Neural crest cell (in vitro differentiated cells): ENCODE measurements around the gene DDX20. TPM values are rescaled to one million over a fixed set of nuclear protein-coding genes. Genes with fewer than 3 reads are reported as not detected.

ENCODE experiments used
- DNase-seq: peaks from one replicate; pipeline ENCODE4 v3.0.0; 2021; ENCODE audit warnings: low read depth, mixed read lengths, low spot score
- H3K27ac Mint-ChIP-seq: one replicate; pipeline ENCODE4 v1.8.0; 2021; ENCODE audit warnings: mild to moderate bottlenecking, mixed read lengths; ENCODE audit not compliant: unreplicated experiment
- H3K27me3 Mint-ChIP-seq: 2 replicates; pipeline ENCODE4 v1.8.0; 2021; ENCODE audit warnings: low read depth, mild to moderate bottlenecking, mixed read lengths
- H3K36me3 Mint-ChIP-seq: 2 replicates; pipeline ENCODE4 v1.8.0; 2021; ENCODE audit warnings: low read depth, mild to moderate bottlenecking, mixed read lengths
- H3K4me1 Mint-ChIP-seq: 2 replicates; pipeline ENCODE4 v1.8.0; 2021; ENCODE audit warnings: mixed read lengths
- H3K4me3 Mint-ChIP-seq: one replicate; pipeline ENCODE4 v1.8.0; 2021; ENCODE audit warnings: mild to moderate bottlenecking, mixed read lengths
- H3K9me3 Mint-ChIP-seq: 2 replicates; pipeline ENCODE4 v1.8.0; 2021; ENCODE audit warnings: mixed read lengths
- total RNA-seq: library from RNA; stranded (reverse); gene quantifications from 2 replicates; pipeline ENCODE4 v1.2.1, GENCODE V29; 2021
- TF ChIP-seq, protein P1 (sequence below): fragments of 200-600 bp; sonication (generic); conservative IDR thresholded peaks from 2 replicates; pipeline ENCODE4 v1.5.0; 2021; ENCODE audit warnings: antibody characterized with exemption, mild to moderate bottlenecking

The DDX20 gene
- total RNA-seq, 1 donor from 2014 or later = 26.7 TPM

DNA sequence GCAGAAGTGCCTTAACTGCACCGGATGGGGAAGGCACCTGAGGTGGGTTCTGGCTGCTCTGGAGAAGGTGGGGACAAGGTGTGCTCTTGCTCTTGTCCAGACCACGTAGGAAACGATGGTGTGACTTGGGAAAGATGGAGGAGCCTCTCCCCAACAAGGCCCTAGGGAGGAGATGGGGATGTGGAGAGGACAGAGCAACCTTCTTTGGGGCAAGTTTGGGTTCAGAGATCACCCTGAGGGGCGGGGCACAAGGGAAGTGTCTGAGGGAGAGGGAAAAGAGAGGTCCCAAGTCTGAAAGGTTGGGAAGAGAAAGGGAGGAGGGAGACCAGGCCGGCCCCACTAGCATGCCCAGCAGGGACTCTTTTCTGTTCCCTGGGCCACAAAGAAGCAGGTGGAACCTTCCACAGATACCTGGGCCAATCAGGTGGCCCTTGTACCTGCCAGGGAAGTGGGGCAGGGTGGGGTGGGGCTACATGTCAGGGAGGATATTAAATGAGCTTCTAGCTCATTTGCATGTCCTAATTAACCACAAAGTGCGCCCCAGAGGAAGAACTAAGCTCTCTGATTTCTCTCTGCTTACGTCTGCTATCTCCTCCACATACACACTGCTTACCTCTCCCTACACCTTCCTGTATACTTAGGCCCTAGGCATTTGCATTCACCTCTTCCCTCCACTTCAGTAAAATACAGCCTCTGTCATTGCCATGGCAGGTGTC lies 32.5 kb upstream of the DDX20 start:
- DNase-seq = no peak
- no peak overlapping the region for H3K27ac Mint-ChIP-seq
- H3K4me1 Mint-ChIP-seq = peaks cover 12% of the 10 kb centered on the region
- TF ChIP-seq, protein P1, sequence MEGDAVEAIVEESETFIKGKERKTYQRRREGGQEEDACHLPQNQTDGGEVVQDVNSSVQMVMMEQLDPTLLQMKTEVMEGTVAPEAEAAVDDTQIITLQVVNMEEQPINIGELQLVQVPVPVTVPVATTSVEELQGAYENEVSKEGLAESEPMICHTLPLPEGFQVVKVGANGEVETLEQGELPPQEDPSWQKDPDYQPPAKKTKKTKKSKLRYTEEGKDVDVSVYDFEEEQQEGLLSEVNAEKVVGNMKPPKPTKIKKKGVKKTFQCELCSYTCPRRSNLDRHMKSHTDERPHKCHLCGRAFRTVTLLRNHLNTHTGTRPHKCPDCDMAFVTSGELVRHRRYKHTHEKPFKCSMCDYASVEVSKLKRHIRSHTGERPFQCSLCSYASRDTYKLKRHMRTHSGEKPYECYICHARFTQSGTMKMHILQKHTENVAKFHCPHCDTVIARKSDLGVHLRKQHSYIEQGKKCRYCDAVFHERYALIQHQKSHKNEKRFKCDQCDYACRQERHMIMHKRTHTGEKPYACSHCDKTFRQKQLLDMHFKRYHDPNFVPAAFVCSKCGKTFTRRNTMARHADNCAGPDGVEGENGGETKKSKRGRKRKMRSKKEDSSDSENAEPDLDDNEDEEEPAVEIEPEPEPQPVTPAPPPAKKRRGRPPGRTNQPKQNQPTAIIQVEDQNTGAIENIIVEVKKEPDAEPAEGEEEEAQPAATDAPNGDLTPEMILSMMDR = no peak
- no peaks in the 10 kb centered on the region for H3K9me3 Mint-ChIP-seq
- no peak overlapping the region for H3K4me3 Mint-ChIP-seq
- no peaks in the 10 kb centered on the region for H3K36me3 Mint-ChIP-seq
- peaks cover 2% of the 10 kb centered on the region for H3K27me3 Mint-ChIP-seq

DNA sequence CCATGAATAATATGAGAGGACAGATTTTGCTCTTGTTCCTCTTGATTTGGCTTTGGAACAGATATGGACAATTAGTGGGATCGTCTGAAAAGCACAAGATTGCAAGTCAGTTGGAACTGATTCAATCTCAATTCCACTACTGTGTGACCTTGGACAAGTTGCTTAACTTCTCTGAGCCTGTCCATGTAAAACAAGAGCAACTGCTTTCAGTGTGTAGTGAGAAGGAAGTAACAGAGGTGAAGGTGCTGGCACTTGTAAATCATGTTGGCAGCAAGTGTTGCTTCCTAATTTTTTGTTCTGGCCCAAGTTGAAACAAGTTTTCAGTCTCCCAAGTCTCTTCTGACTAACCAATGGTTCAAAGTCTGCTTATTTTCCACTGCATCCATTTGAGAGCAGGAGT lies 31.8 kb upstream of the DDX20 start:
- TF ChIP-seq, protein P1 = no peak
- H3K27ac Mint-ChIP-seq = no peak overlapping the region
- no peaks in the 10 kb centered on the region for H3K36me3 Mint-ChIP-seq
- no peak for DNase-seq
- no peaks in the 10 kb centered on the region for H3K9me3 Mint-ChIP-seq
- H3K4me3 Mint-ChIP-seq = no peak overlapping the region
- peaks cover 14% of the 10 kb centered on the region for H3K4me1 Mint-ChIP-seq
- peaks cover 2% of the 10 kb centered on the region for H3K27me3 Mint-ChIP-seq

DNA sequence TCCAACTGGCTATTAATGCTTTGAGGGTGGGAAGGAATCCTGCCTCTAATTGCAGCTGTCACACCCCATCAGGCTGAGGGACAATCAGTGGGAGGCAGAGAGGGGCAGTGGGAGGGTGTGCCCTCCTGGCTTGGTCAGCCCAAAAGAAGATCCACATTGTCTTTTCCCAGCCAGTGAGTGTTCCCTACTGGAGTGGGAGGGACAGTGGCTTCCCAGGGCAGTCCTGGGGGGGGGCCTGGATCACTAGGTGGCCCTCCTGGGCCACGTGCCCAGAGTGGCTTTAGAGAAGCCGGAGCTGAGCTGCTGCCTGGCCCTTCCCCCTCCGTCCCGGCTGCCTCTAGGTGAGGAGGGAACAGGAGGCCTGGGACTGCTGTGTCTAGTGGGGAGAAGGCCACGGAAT lies 30.5 kb upstream of the DDX20 start:
- H3K27me3 Mint-ChIP-seq = peaks cover 2% of the 10 kb centered on the region
- H3K4me3 Mint-ChIP-seq = no peak overlapping the region
- no peak for DNase-seq
- H3K4me1 Mint-ChIP-seq = peaks cover 24% of the 10 kb centered on the region
- no peak overlapping the region for H3K27ac Mint-ChIP-seq
- no peaks in the 10 kb centered on the region for H3K36me3 Mint-ChIP-seq
- no peaks in the 10 kb centered on the region for H3K9me3 Mint-ChIP-seq
- TF ChIP-seq, protein P1 = no peak

DNA sequence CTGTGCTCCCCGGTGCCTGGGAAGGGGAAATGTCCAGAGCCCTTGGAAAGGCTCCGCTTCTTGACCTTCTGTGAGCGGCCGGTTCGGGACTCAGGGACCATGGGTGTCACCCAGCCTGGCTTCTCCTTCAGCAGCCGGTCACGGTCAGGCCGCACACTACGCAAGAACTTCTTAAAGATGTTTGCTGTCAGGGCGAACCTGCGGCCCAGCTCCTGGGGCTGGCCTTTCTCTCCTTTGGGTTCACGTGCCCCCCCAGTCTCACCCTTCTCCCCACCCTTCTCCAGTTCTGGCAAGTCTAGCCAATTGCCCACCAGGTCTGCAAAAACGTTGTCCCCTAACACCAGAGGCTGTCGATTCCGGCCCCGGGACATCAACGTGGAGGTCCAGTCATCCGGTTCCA lies 28.6 kb upstream of the DDX20 start:
- TF ChIP-seq, protein P1 = no peak
- no peak overlapping the region for H3K4me3 Mint-ChIP-seq

DNA sequence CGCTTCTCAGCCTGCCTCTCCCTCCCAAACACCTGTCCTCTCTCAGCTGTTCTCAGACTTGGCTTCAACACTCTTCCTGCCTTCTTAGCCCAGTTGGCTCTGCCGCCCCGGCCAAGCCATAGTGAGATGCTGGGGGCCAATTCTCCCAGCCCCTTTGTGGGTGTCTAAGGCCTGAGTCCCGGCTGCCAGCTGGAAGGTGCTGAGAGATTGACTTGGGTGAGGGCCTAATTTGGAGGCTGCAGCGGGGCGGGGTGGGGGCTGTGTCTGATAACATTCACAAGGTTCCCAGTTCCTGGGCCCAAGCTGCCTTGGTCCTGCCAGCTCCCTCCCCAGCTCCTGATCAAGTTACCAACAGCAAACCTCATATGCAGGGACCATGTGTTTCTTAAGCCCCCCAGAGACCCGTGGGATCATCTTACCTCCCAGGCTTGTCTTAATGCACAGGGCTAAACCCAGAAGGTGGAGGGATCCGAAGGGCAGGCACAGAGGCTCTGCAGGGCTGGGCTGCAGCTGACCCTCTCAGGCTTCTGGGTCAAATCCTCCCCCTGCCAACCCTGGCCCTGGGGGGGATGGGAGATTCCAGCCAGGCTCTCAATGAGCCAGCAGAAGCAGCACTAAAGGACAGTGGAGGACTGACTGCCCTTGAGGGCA lies 26.3 kb upstream of the DDX20 start:
- TF ChIP-seq, protein P1 = no peak
- H3K9me3 Mint-ChIP-seq = no peaks in the 10 kb centered on the region
- H3K4me3 Mint-ChIP-seq = no peak overlapping the region
- no peak overlapping the region for H3K27ac Mint-ChIP-seq
- H3K36me3 Mint-ChIP-seq = no peaks in the 10 kb centered on the region
- DNase-seq = no peak
- peaks cover 2% of the 10 kb centered on the region for H3K27me3 Mint-ChIP-seq
- H3K4me1 Mint-ChIP-seq = peaks cover 29% of the 10 kb centered on the region

More for the DNA sequence above, 28.6 kb upstream of the DDX20 start:
- no peaks in the 10 kb centered on the region for H3K36me3 Mint-ChIP-seq
- H3K9me3 Mint-ChIP-seq = no peaks in the 10 kb centered on the region
- H3K27ac Mint-ChIP-seq = no peak overlapping the region
- peaks cover 2% of the 10 kb centered on the region for H3K27me3 Mint-ChIP-seq
- DNase-seq = no peak
- H3K4me1 Mint-ChIP-seq = peaks cover 29% of the 10 kb centered on the region
